Suprapubic skin (tissue), 3 donors: Measurements from ENCODE around the gene RNF138.

Experiments used
- CTCF ChIP-seq, 2 donors: fragments of 200-600 bp in 1 of 2; fragments of 450-650 bp in 1 of 2; sonication (generic) in 1 of 2; IDR thresholded peaks; one replicate each; pipeline ENCODE4 v1.5.1; 2016 to 2019; ENCODE audit warnings: antibody characterized with exemption in 2 of 2, mild to moderate bottlenecking in 1 of 2, moderate library complexity in 1 of 2
- POLR2A ChIP-seq, 2 donors: fragments of 450-650 bp; IDR thresholded peaks; one replicate each; pipeline ENCODE4 v1.6.1; 2017; ENCODE audit warnings: antibody characterized with exemption in 2 of 2, mild to moderate bottlenecking in 2 of 2, moderate library complexity in 2 of 2

GRCh38 chr18:32174719-32175118 lies 83.0 kb downstream of the RNF138 start:
- TF ChIP-seq CTCF (IDR thresholded peaks at IDR 0.05) (no peak), POLR2A (IDR thresholded peaks at IDR 0.05) (no peak)
